ENCODE results near the gene ZBP1.

Gene ZBP1, protein sequence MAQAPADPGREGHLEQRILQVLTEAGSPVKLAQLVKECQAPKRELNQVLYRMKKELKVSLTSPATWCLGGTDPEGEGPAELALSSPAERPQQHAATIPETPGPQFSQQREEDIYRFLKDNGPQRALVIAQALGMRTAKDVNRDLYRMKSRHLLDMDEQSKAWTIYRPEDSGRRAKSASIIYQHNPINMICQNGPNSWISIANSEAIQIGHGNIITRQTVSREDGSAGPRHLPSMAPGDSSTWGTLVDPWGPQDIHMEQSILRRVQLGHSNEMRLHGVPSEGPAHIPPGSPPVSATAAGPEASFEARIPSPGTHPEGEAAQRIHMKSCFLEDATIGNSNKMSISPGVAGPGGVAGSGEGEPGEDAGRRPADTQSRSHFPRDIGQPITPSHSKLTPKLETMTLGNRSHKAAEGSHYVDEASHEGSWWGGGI

DNA sequence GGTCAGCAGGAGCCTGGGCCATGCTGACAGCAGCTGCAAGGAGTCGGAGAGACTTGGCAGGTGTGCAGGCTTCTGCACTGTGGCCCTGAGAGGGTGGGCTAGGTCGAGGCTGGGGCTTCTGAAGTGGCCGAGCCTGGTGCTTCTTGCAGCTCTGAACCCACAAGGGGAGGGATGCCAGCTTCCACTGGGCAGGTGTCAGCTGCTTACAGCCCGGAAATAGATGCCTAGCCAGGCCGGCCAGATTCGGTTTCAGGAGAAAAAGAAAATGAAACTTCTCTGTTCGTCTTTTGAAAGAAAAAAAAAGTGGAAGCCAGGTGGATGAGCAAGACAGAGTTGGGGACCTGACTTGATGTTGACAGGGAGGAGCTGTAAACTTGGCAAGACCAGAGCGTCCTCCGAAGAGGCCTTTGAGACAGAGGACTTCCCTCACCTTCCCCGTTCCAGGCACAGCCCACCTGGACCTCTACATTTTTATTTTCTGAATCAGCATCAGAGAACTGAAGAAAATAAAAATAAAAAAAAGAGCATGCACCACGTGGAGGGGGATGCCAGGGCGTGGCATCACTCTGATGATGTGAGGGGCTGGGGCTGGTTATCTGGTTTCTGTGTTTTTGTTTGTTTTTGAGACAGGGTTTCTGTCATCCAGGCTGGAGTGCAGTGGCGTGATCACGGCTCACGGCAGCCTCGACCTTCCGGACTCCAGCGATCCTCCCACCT, at the start of gene ZBP1:
ZBP1 (minus strand) TSS at position 153 of the 717 bp plus-strand sequence; CDS start at position 22, 131 bp downstream.
- DNase-seq, result peak; percentile 62

DNA sequence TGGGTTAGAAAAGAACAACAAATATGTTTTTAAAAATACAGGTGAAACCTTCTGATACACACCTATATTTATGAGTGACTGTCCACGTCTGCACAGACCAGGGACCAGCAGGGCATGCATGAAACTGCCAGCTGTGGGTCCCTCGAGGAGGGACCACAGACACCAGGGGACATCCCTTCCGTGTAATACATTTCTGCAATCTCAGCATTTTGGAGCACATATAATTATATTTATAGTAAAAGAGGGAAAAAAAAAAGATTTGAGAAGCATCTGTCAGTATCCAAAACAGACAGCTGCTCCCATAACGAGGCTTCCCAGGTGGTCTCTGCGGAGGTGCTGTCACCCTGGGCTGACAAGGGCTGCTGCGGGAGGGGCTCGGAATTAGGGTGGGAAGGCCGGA, 49.4 kb upstream of the ZBP1 start:
- H3K27ac Mint-ChIP-seq, result no peak overlapping the region
- H3K4me3 Mint-ChIP-seq, result no peak overlapping the region
- peaks cover 2% of the 10 kb centered on the region for H3K4me1 Mint-ChIP-seq (ENCODE audit: low read depth)
- no peaks in the 10 kb centered on the region for H3K9me3 Mint-ChIP-seq
- no peaks in the 10 kb centered on the region for H3K27me3 Mint-ChIP-seq
- DNase-seq, result no peak
- H3K36me3 Mint-ChIP-seq (ENCODE audit: low read depth), result no peaks in the 10 kb centered on the region

More for the DNA sequence above, at the start of gene ZBP1:
- peak within 1 kb of the TSS; percentile 69 for H3K4me3 Mint-ChIP-seq
- no peaks in the 10 kb centered on the region for H3K27me3 Mint-ChIP-seq
- H3K4me1 Mint-ChIP-seq (ENCODE audit: low read depth), result peaks cover 62% of the 10 kb centered on the region
- peaks cover 8% of the 10 kb centered on the region for H3K9me3 Mint-ChIP-seq
- H3K27ac Mint-ChIP-seq, result peak within 1 kb of the TSS; percentile 93
- H3K36me3 Mint-ChIP-seq (ENCODE audit: low read depth), result peaks cover 12% of the 10 kb centered on the region

DNA sequence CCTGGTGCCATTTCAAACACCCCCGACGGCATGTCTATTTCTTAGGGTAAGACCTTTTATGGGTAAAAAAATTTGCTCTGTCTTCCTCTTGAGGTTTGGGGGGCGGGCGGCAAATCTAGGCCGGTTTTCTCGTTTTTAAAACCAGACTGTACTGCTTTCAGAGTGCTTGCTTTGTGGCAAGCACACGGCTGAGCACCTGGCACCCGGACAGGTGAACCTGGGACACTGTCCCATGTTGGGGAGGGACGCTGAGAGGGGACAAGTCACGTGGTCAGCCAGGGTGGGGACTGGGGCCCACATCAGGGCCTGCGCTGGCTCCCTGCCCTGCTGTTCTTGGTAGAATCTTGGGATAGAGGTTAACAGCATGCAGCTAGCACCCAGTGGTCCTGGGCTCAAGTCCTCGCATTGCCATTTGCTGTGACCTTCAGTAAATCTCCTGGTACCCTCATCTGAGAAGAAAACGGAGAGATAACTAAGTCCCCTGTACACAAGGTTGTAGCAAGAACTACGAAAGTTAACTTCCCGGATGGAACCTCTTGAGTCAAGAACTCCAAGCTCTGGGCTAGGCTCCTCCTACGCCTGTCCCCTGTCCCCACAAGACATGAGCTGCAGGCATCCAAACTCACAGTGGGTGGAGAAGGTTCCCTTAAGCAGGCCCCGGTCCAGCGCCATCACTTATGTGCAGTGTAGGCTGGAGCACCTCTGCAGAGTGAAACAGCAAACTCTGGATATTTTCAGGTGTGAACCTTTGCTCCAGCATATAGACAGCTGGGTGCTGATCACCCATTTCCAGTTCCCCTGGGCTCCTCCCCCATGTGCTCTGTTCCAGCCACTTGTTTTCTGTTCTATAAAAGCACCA, 47.9 kb upstream of the ZBP1 start:
- H3K36me3 Mint-ChIP-seq (ENCODE audit: low read depth), result no peaks in the 10 kb centered on the region
- no peak overlapping the region for H3K4me3 Mint-ChIP-seq
- no peak overlapping the region for H3K27ac Mint-ChIP-seq
- H3K4me1 Mint-ChIP-seq (ENCODE audit: low read depth), result peaks cover 2% of the 10 kb centered on the region
- DNase-seq, result no peak
- no peaks in the 10 kb centered on the region for H3K27me3 Mint-ChIP-seq
- no peaks in the 10 kb centered on the region for H3K9me3 Mint-ChIP-seq

DNA sequence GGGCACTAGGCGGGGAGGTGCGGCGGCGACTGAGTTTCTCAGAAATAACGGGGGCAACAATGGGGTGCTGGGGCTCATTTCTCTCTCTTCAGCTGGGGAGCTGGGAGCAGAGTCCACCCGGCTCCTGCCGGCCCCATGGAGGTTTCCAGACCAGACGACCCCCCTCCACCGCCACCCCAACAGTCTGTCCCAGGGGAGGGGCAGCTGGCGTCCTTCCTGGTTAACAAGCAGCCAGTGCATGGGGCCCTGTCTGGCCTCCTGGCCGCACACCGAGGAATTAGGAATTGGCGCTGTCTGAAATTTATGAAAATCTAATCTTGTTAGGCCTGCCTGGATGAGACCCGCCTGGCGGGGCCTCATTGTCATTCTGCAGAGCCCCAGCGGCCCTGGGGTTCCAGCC, 47.2 kb upstream of the ZBP1 start:
- no peak for DNase-seq
- peaks cover 2% of the 10 kb centered on the region for H3K4me1 Mint-ChIP-seq (ENCODE audit: low read depth)
- H3K4me3 Mint-ChIP-seq, result no peak overlapping the region
- H3K27ac Mint-ChIP-seq, result no peak overlapping the region
- H3K36me3 Mint-ChIP-seq (ENCODE audit: low read depth), result no peaks in the 10 kb centered on the region
- H3K27me3 Mint-ChIP-seq, result no peaks in the 10 kb centered on the region
- H3K9me3 Mint-ChIP-seq, result no peaks in the 10 kb centered on the region

DNA sequence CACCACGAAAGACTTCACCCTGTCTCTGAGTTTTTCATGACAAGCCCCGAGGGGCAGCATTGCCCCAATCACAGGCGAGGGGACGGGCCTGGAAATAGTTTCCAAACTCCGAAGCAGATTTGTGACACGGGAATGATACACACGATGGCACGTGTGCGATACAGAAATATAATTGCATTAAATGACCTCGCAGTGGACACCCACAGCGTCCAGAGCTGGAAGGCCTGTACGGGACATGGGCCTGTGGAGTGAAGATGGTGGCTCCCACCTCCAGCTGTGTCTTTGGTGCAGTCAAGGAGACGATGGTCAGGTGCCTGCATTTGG, 46.6 kb upstream of the ZBP1 start:
- Mint-ChIP-seq H3K4me3 (no peak overlapping the region), H3K9me3 (no peaks in the 10 kb centered on the region), H3K27me3 (no peaks in the 10 kb centered on the region), H3K36me3 (ENCODE audit: low read depth) (no peaks in the 10 kb centered on the region), H3K4me1 (ENCODE audit: low read depth) (no peaks in the 10 kb centered on the region), H3K27ac (no peak overlapping the region)
- no peak for DNase-seq

DNA sequence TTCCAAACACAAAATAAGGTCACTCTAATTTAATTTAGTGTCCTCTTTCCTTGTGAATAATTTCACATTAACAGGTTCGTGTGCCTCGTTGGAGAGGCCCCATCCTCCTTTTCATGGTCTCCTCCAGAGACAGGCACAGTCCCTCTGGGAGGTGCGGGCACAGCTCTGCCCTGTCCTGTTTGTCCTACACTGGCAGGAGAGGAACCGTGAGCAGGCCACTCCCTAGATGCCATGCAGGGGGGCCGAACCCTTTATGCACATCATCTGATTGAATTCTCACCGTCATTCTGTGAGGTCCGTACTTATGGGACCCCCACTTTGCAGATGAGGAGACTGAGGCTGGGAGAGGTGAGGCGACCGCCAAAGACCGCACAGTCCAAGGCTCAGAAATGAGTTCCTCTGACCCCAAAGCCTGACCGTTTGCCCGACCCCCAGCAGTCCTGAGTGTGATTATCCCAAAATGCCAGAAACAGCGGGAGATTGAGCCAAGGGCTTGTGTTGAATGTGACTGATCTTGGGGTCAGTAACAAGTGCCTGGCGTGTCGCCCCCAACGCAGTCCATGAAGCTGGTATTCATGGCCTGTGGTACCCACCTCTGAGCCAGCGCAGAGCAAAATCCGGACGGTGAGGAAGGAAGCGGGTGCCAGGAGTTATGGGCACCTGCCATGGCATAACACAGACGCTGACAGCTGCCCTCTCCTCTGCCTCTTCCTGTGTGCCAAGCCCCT, 46.0 kb upstream of the ZBP1 start:
- H3K36me3 Mint-ChIP-seq (ENCODE audit: low read depth), result no peaks in the 10 kb centered on the region
- H3K4me3 Mint-ChIP-seq, result no peak overlapping the region
- no peak overlapping the region for H3K27ac Mint-ChIP-seq
- DNase-seq, result no peak
- H3K4me1 Mint-ChIP-seq (ENCODE audit: low read depth), result no peaks in the 10 kb centered on the region
- H3K9me3 Mint-ChIP-seq, result no peaks in the 10 kb centered on the region
- no peaks in the 10 kb centered on the region for H3K27me3 Mint-ChIP-seq

DNA sequence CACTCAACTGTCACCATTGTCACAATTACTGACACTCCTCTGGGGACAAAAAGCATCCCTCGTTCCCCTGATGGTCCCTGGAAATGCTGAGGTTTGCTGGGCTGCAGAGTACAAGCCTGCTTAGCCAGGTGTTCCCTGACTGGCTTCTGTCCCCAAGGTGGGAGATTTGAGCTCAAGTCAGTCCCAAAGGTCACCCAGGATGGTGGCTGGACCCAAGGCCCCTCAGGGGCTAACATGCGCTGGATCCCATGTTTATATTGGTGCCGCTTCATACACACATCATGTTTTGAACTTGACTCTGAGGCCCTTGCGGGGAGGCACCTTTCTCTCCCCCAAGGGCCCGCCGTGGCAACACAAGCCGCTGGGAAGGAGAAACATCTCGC, 45.4 kb upstream of the ZBP1 start:
- no peak overlapping the region for H3K27ac Mint-ChIP-seq
- H3K4me3 Mint-ChIP-seq, result no peak overlapping the region
- H3K4me1 Mint-ChIP-seq (ENCODE audit: low read depth), result no peaks in the 10 kb centered on the region
- no peaks in the 10 kb centered on the region for H3K27me3 Mint-ChIP-seq
- no peaks in the 10 kb centered on the region for H3K9me3 Mint-ChIP-seq
- H3K36me3 Mint-ChIP-seq (ENCODE audit: low read depth), result no peaks in the 10 kb centered on the region
- DNase-seq, result no peak

DNA sequence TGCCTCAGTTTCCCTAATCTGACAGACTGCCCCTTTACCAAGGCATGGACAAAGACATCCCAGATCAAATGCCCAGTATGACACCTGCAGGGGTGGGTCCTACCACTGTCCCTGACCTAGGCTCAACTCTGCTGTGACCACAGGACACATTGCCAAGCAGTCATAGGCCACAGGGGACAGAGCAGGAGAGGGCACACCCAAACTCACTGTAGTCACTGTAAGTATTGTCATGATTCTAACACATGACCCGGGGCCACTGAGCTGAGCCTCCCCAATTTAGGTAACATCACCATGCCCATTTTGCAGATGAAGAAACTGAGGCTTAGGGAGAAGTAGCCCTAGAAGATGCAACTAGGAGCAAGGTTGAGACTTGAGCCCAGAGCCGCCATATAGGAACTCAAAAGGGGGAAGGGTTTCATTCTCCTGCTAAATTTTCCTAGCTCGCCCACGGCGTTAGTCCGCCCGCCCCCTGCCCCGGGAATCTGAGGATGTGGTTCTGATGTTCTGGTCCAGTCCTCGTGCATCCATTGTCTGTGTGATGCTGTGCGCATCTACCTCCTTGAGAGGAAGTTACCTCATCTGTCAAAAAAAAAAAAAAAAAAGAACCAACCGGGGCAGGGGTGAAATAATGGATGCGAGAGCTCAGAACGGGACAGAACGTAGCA, 44.8 kb upstream of the ZBP1 start:
- Mint-ChIP-seq H3K9me3 (no peaks in the 10 kb centered on the region), H3K36me3 (ENCODE audit: low read depth) (no peaks in the 10 kb centered on the region), H3K27me3 (no peaks in the 10 kb centered on the region), H3K4me1 (ENCODE audit: low read depth) (no peaks in the 10 kb centered on the region), H3K4me3 (no peak overlapping the region), H3K27ac (no peak overlapping the region)
- DNase-seq, result no peak

DNA sequence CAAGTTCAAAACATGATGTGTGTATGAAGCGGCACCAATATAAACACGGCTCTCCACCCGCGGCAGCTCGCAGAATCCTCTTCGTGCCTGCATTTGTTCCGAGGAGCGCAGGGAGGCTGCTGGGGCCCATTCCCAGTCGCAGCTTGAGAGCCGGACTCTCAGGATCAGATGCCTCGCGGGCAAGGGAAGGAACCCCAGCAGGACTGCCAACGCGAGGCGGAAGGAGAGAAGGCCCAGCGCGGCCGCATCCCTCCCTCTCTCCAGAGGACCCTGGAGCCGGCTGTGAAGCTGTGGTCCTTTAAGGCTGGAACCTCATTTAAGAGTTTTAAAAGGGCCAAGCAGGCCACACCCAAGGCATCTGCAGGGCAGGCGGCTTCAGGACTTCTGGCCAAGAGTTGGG, 44.2 kb upstream of the ZBP1 start:
- Mint-ChIP-seq H3K27me3 (no peaks in the 10 kb centered on the region), H3K4me3 (no peak overlapping the region), H3K36me3 (ENCODE audit: low read depth) (no peaks in the 10 kb centered on the region), H3K4me1 (ENCODE audit: low read depth) (no peaks in the 10 kb centered on the region), H3K27ac (no peak overlapping the region), H3K9me3 (no peaks in the 10 kb centered on the region)
- no peak for DNase-seq

DNA sequence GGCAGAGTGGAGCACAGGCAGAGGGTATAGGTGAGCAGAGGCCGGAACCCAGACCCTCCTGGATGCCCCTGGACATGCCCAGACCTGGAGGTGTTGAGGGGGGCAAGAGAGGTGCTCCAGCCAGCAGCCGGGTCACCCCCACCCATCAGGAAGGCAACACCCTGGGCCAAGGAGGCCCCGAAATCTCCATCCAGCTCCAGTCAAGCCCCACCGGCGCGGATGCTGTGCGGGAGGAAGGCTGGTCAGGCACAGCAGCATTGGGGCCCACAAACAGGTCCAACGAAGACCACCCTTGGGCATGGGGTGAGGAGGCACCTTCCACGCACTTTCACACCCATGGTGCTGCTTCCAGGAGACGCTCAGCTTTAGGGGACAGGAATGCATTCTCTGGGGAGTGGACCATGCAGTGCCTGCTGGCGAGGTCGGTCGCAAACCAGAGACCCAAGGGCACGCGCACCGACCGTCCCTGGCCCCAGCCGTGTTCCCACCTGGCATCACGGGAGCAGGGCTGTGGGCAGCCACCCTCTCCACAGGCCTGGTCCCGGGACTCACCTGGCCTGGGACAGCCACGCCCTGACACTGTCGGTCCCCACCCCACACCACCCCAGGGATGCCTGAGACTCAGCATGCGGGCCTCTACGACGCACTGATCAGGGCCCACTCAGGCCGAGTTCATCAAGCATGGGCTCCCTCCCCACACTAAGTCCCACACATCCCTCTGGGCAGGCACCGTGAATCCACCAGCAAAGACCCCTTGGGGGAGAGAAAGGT, 43.6 kb upstream of the ZBP1 start:
- Mint-ChIP-seq H3K36me3 (ENCODE audit: low read depth) (peaks cover 5% of the 10 kb centered on the region), H3K27me3 (no peaks in the 10 kb centered on the region), H3K9me3 (no peaks in the 10 kb centered on the region), H3K4me1 (ENCODE audit: low read depth) (peaks cover under 1% of the 10 kb centered on the region), H3K27ac (no peak overlapping the region), H3K4me3 (no peak overlapping the region)
- DNase-seq, result no peak

DNA sequence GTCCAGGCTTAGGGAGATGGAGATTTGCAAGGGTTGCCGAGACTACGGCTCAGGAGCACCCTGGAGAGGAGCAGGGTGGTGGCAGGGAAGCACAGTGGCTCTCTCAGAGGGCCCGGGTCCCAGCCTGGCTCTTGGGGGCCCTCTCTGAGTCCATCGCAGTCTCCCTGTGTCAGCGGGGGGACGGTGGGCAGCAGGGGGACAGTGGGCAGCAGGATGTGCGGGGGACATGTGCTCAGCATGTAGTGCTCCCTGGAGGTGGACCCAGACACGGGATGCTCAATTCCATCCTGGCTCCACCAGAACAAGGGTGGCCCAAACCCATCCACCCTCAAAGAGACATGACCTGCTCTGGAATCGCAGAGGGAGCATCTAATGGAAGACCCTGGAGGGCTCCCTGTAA, 43.0 kb upstream of the ZBP1 start:
- H3K27me3 Mint-ChIP-seq, result no peaks in the 10 kb centered on the region
- no peak overlapping the region for H3K4me3 Mint-ChIP-seq
- peaks cover 5% of the 10 kb centered on the region for H3K4me1 Mint-ChIP-seq (ENCODE audit: low read depth)

DNA sequence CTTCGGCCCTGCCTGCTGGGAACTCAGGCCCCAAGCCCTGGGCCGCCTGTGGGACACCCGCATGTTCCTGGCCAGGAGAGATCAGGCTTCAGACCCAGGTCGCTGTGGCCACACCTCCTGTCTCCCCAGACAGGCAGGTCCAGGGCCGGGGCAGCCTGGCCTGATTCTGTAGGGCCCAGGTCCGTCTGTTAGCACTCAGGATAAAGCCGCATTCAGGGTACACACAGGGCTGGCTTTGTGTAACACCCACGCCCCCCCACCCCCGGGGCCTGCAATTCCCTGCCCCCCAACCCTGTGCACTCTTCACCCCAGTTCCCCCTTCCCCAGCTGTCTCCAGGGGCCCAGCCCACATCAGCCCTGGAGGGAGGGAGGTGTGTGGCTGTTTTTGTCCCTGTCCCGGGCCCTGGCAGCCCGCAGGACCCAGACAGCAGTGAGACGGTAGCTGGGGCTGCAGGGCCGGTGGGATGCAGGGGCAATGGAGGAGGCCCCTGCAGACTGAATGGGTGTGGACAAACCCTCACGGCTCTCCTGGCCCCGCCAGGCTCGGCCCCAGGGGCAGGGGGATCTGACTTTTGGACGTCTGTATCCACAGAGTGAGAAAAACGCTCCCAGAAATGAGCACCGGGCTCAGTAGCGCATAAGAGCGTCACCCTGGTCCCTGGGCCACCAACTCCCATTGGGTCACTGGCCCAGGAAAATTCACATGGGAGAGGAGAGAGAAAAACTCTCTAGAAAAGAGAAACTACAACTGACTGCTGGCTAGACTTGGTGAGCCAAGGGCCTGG, 42.4 kb upstream of the ZBP1 start:
- Mint-ChIP-seq H3K27ac (no peak overlapping the region), H3K4me1 (ENCODE audit: low read depth) (peaks cover 11% of the 10 kb centered on the region), H3K27me3 (no peaks in the 10 kb centered on the region), H3K9me3 (no peaks in the 10 kb centered on the region), H3K36me3 (ENCODE audit: low read depth) (peaks cover 10% of the 10 kb centered on the region), H3K4me3 (no peak overlapping the region)
- peak; percentile 6 for DNase-seq

More for the DNA sequence above, 43.0 kb upstream of the ZBP1 start:
- Mint-ChIP-seq H3K9me3 (no peaks in the 10 kb centered on the region), H3K36me3 (ENCODE audit: low read depth) (peaks cover 7% of the 10 kb centered on the region), H3K27ac (no peak overlapping the region)
- no peak for DNase-seq

All from activated T-cell treated with anti-CD3 and anti-CD28 coated beads, Interleukin-2, amount 50 U/mL, for 24 hours (primary cell).